H1 (cell line): ENCODE results near the gene MIA2. TPM values are rescaled to one million over a fixed set of nuclear protein-coding genes. Genes with fewer than 3 reads are reported as not detected.

ENCODE experiments used
- CTCF ChIA-PET: fragments of 300-600 bp; sonication (Branson Sonifier 250); formaldehyde crosslinking; loops from one replicate; lab custom pipeline; 2021; ENCODE audit not compliant: partially characterized antibody; lab: Charles Lee
- POLR2A ChIA-PET: fragments of 300-600 bp; sonication (Branson Sonifier 250); formaldehyde crosslinking; loops from one replicate; lab custom pipeline; 2021; ENCODE audit warnings: inconsistent platforms; ENCODE audit not compliant: partially characterized antibody; lab: Charles Lee
- DNase-seq, 2 experiments: peaks; one replicate each; pipeline versions ENCODE4 v3.0.0 to v3.0.0-alpha.2; 2010 to 2022; ENCODE audit warnings: low spot score in 2 of 2, low read depth in 1 of 2, mixed read lengths in 1 of 2
- FAIRE-seq: peaks from 2 replicates; lab custom pipeline; 2011; peaks lifted over from hg19 to GRCh38; lab: Jason Lieb, UNC
- H2AFZ ChIP-seq: 2 replicates; pipeline ENCODE4 v1.8.1; 2012; ENCODE audit warnings: low read length, inconsistent platforms
- H2AK5ac ChIP-seq: 2 replicates; pipeline ENCODE4 v1.6.1; 2013; ENCODE audit warnings: low read depth, low read length
- H2BK120ac ChIP-seq: replicated peaks from 2 replicates; pipeline ENCODE3; 2013; ENCODE audit warnings: low read depth, low read length, inconsistent platforms
- H2BK12ac ChIP-seq: 2 replicates; pipeline ENCODE4 v1.6.1; 2013; ENCODE audit warnings: low read depth, low read length
- H2BK15ac ChIP-seq: 2 replicates; pipeline ENCODE4 v1.6.1; 2013; ENCODE audit warnings: low read length
- H2BK20ac ChIP-seq: 2 replicates; pipeline ENCODE4 v1.6.1; 2013; ENCODE audit warnings: low read length
- H2BK5ac ChIP-seq: 2 replicates; pipeline ENCODE4 v1.6.1; 2013; ENCODE audit warnings: low read depth, low read length
- H3K14ac ChIP-seq: 2 replicates; pipeline ENCODE4 v1.6.1; 2013; ENCODE audit warnings: inconsistent platforms; ENCODE audit not compliant: insufficient read length
- H3K18ac ChIP-seq: 2 replicates; pipeline ENCODE4 v1.6.1; 2013; ENCODE audit warnings: low read length; ENCODE audit errors: extremely low read depth
- H3K23ac ChIP-seq: 2 replicates; pipeline ENCODE4 v1.6.1; 2013; ENCODE audit warnings: inconsistent platforms; ENCODE audit not compliant: insufficient read length
- H3K23me2 ChIP-seq: 2 replicates; pipeline ENCODE4 v1.6.1; 2013; ENCODE audit warnings: low read depth, low read length
- H3K27ac ChIP-seq: 2 replicates; pipeline ENCODE4 v1.6.1; 2011; ENCODE audit warnings: low read depth, low read length, inconsistent platforms
- H3K27me3 ChIP-seq, 4 experiments: replicated peaks in 1 of 4; 1 replicate in 1 of 4; 2 replicates in 3 of 4; pipeline versions ENCODE4 v1.6.1 to v1.8.1; 2011 to 2013; ENCODE audit warnings: low read length in 3 of 4, mild to moderate bottlenecking in 3 of 4, inconsistent platforms in 2 of 4, mixed read lengths in 2 of 4, moderate library complexity in 1 of 4; ENCODE audit not compliant: control insufficient read depth in 3 of 4, insufficient read depth in 3 of 4; ENCODE audit errors: extremely low read depth in 1 of 4
- H3K36me3 ChIP-seq, 4 experiments: 2 replicates each; pipeline versions ENCODE4 v1.6.1 to v1.8.1; 2011 to 2013; ENCODE audit warnings: mild to moderate bottlenecking in 4 of 4, low read length in 3 of 4, moderate library complexity in 2 of 4, control low read depth in 1 of 4, inconsistent platforms in 1 of 4; ENCODE audit not compliant: insufficient read depth in 4 of 4, control insufficient read depth in 2 of 4
- H3K4ac ChIP-seq: replicated peaks from 2 replicates; pipeline ENCODE3; 2013; ENCODE audit warnings: low read length, low read depth, mixed read lengths, inconsistent platforms; ENCODE audit not compliant: insufficient read length
- H3K4me1 ChIP-seq, 4 experiments: replicated peaks in 1 of 4; 1 replicate in 1 of 4; 2 replicates in 3 of 4; pipeline versions ENCODE4 v1.6.1 to v1.8.1; 2011 to 2013; ENCODE audit warnings: low read length in 3 of 4, inconsistent platforms in 2 of 4, mixed read lengths in 1 of 4; ENCODE audit not compliant: insufficient read depth in 4 of 4, control insufficient read depth in 3 of 4
- H3K4me2 ChIP-seq, 2 experiments: 2 replicates each; pipeline versions ENCODE4 v1.6.1 to v1.8.1; 2011 to 2013; ENCODE audit warnings: low read depth in 2 of 2, low read length in 2 of 2, control low read depth in 1 of 2, inconsistent platforms in 1 of 2, mild to moderate bottlenecking in 1 of 2; ENCODE audit not compliant: insufficient read depth in 1 of 2
- H3K4me3 ChIP-seq, 4 experiments: fragments of 200-600, 300-600 bp in 1 of 4; sonication (generic), shearing (Covaris generic), sonication (Bioruptor Twin) in 1 of 4; 2 replicates each; pipeline versions ENCODE4 v1.5.1 to v1.8.1; 2011 to 2016; ENCODE audit warnings: low read length in 4 of 4, low read depth in 3 of 4, control low read depth in 2 of 4, inconsistent platforms in 2 of 4, mild to moderate bottlenecking in 2 of 4, mixed read lengths in 1 of 4, moderate library complexity in 1 of 4; ENCODE audit not compliant: insufficient read depth in 2 of 4; ENCODE audit errors: extremely low read depth in 1 of 4
- H3K56ac ChIP-seq: replicated peaks from 2 replicates; pipeline ENCODE3; 2013; ENCODE audit warnings: low read depth, mild to moderate bottlenecking, mixed read lengths, low read length, inconsistent platforms; ENCODE audit not compliant: insufficient read length
- H3K79me1 ChIP-seq: 2 replicates; pipeline ENCODE4 v1.6.1; 2013; ENCODE audit warnings: low read depth, low read length, control low read depth
- H3K79me2 ChIP-seq, 2 experiments: 2 replicates each; pipeline versions ENCODE4 v1.6.1 to v1.8.1; 2012 to 2013; ENCODE audit warnings: low read length in 2 of 2, mild to moderate bottlenecking in 2 of 2, inconsistent platforms in 1 of 2; ENCODE audit not compliant: insufficient read depth in 2 of 2, control insufficient read depth in 1 of 2
- H3K9ac ChIP-seq, 4 experiments: replicated peaks in 1 of 4; 1 replicate in 1 of 4; 2 replicates in 3 of 4; pipeline versions ENCODE4 v1.6.1 to v1.8.1; 2011 to 2013; ENCODE audit warnings: low read depth in 3 of 4, low read length in 3 of 4, control low read depth in 2 of 4, mild to moderate bottlenecking in 2 of 4, moderate library complexity in 2 of 4, inconsistent platforms in 1 of 4; ENCODE audit errors: extremely low read depth in 1 of 4
- H3K9me3 ChIP-seq, 2 experiments: 2 replicates each; pipeline versions ENCODE4 v1.6.1 to v1.8.1; 2012 to 2013; ENCODE audit warnings: mild to moderate bottlenecking in 2 of 2, moderate library complexity in 2 of 2, control low read depth in 1 of 2, inconsistent platforms in 1 of 2, low read depth in 1 of 2, low read length in 1 of 2, mixed read lengths in 1 of 2; ENCODE audit not compliant: insufficient read depth in 2 of 2
- H4K20me1 ChIP-seq, 2 experiments: replicated peaks in 1 of 2; 2 replicates each; pipeline versions ENCODE3 to v1.8.1; 2011 to 2013; ENCODE audit warnings: inconsistent platforms in 2 of 2, low read length in 2 of 2, mild to moderate bottlenecking in 1 of 2; ENCODE audit not compliant: insufficient read depth in 2 of 2, control insufficient read depth in 1 of 2
- H4K5ac ChIP-seq: 2 replicates; pipeline ENCODE4 v1.6.1; 2013; ENCODE audit warnings: low read length, low read depth, mixed read lengths, inconsistent platforms; ENCODE audit not compliant: insufficient read length
- H4K8ac ChIP-seq: 2 replicates; pipeline ENCODE4 v1.8.0; 2013; ENCODE audit warnings: mild to moderate bottlenecking, moderate library complexity, low read length, inconsistent platforms; ENCODE audit not compliant: insufficient read depth; ENCODE audit errors: extremely low read depth
- H4K91ac ChIP-seq: replicated peaks from 2 replicates; pipeline ENCODE3; 2013; ENCODE audit warnings: low read length, mixed read lengths, inconsistent platforms; ENCODE audit not compliant: insufficient read length
- ATF2 ChIP-seq: IDR thresholded peaks from 2 replicates; pipeline ENCODE4 v1.6.1; 2012; ENCODE audit warnings: low read length, inconsistent platforms
- CBX8 ChIP-seq: fragments of 300-800, 300-1000 bp; sonication (generic); IDR thresholded peaks from 2 replicates; pipeline ENCODE4 v1.7.1; 2016; ENCODE audit warnings: low read depth, low read length, borderline replicate concordance
- CTBP2 ChIP-seq: IDR thresholded peaks from 2 replicates; pipeline ENCODE4 v1.7.0; 2011; ENCODE audit warnings: borderline replicate concordance, mild to moderate bottlenecking, moderate library complexity, mixed read lengths, low read length; ENCODE audit not compliant: insufficient read depth, insufficient read length
- FOSL1 ChIP-seq: IDR thresholded peaks from 2 replicates; pipeline ENCODE4 v1.6.1; 2011; ENCODE audit warnings: mild to moderate bottlenecking, low read depth, low read length, moderate library complexity; ENCODE audit not compliant: insufficient read depth
- GABPA ChIP-seq: IDR thresholded peaks from 2 replicates; pipeline ENCODE4 v1.6.1; 2011; ENCODE audit warnings: mild to moderate bottlenecking, low read length, moderate library complexity, borderline replicate concordance; ENCODE audit not compliant: insufficient read depth
- JUN ChIP-seq: IDR thresholded peaks from 2 replicates; pipeline ENCODE4 v1.6.1; 2011; ENCODE audit warnings: low read depth, mild to moderate bottlenecking, improper control_type of control experiment, low read length
- KDM4A ChIP-seq: IDR thresholded peaks from one replicate; pipeline ENCODE4 v1.7.1; 2012; ENCODE audit warnings: low read depth, mild to moderate bottlenecking, moderate library complexity, low read length, inconsistent platforms; ENCODE audit not compliant: severe bottlenecking
- POLR2AphosphoS5 ChIP-seq: IDR thresholded peaks from 2 replicates; pipeline ENCODE4 v1.6.1; 2011; ENCODE audit warnings: low read depth, low read length
- POU5F1 ChIP-seq: IDR thresholded peaks from 2 replicates; pipeline ENCODE4 v1.6.1; 2011; ENCODE audit warnings: low read depth, mild to moderate bottlenecking, low read length, moderate library complexity
- TAF7 ChIP-seq: optimal IDR thresholded peaks from 2 replicates; pipeline ENCODE3; 2011; ENCODE audit warnings: low read depth, mild to moderate bottlenecking, inconsistent platforms, low read length, moderate library complexity, borderline replicate concordance
- TEAD4 ChIP-seq: IDR thresholded peaks from 2 replicates; pipeline ENCODE4 v1.6.1; 2012; ENCODE audit warnings: low read depth, low read length, inconsistent platforms, mixed read lengths
- WGBS, 2 experiments: shearing (Covaris generic) in 1 of 2; methylation state at CpG; one replicate each; pipeline versions ENCODE4 v1.1.6 to v1.1.7; 2013 to 2015; ENCODE audit warnings: low lambda C conversion rate in 2 of 2, mixed read lengths in 2 of 2, inconsistent platforms in 1 of 2, low coverage in 1 of 2, missing lambda C conversion rate in 1 of 2; ENCODE audit not compliant: insufficient replicate concordance in 2 of 2, insufficient coverage in 1 of 2, insufficient read length in 1 of 2; ENCODE audit errors: extremely low coverage in 1 of 2, missing lambda C conversion rate in 1 of 2; 5-methylcytosine and 5-hydroxymethylcytosine counted together
- polyA plus RNA-seq, 7 experiments: library from polyadenylated mRNA; depleted of rRNA in 3 of 7; stranded (reverse) in 5 of 7; unstranded in 2 of 7; fragments of >200 nt in 5 of 7; fragments of 200-250 nt in 2 of 7; gene quantifications; 1 replicate in 5 of 7; 2 replicates in 1 of 7; 4 replicates in 1 of 7; pipeline versions ENCODE4 v1.2.1 to v1.2.3, GENCODE V29; 2011 to 2013; ENCODE audit warnings: missing spikeins in 2 of 7, mixed read lengths in 2 of 7
- total RNA-seq: library from RNA; stranded (reverse); fragmentation: NEBNext Ultra II Directional; extraction: Animal tissue kit (Norgen Biotek cat#: 25700); gene quantifications from 2 replicates; pipeline ENCODE4 v1.2.1, GENCODE V29; 2021

MIA2 gene
- total and polyA plus RNA-seq, 2 of the 8 experiments (the other 6 are each of a cell fraction or from before 2014, with no cell fraction given) = 10.1 to 15.0 TPM

GRCh38 chr14:39289523-39289922 is 55.8 kb downstream of the MIA2 start:
- no peak overlapping the region for H3K56ac ChIP-seq
- POLR2A ChIA-PET = no interaction called here
- no peaks in the 10 kb centered on the region for H4K20me1 ChIP-seq
- no peak overlapping the region for H4K8ac ChIP-seq
- H3K4ac ChIP-seq = no peak overlapping the region
- no peak overlapping the region for H2BK20ac ChIP-seq
- no peaks in the 10 kb centered on the region; the same call in 1 of the 2 replicates for H3K23me2 ChIP-seq
- peaks cover 0 to 5% (median under 1%) of the 10 kb centered on the region in 4 experiments; a peak in 3 of 8 replicates for H3K36me3 ChIP-seq
- H2AK5ac ChIP-seq = no peak overlapping the region
- DNase-seq (no peak), FAIRE-seq (no peak)
- H3K79me2 ChIP-seq = no peaks in the 10 kb centered on the region
- no peak overlapping the region for H2BK12ac ChIP-seq
- no peak overlapping the region for H4K5ac ChIP-seq
- no peak overlapping the region for H2BK15ac ChIP-seq
- peaks cover 0 to 6% of the 10 kb centered on the region in 2 experiments; a peak in 1 of 4 replicates for H3K9me3 ChIP-seq
- no peak overlapping the region for H3K4me2 ChIP-seq
- no peak overlapping the region for H2BK120ac ChIP-seq
- no peak overlapping the region for H3K9ac ChIP-seq
- H3K23ac ChIP-seq = no peak overlapping the region
- no peaks in the 10 kb centered on the region for H3K4me1 ChIP-seq
- H3K79me1 ChIP-seq = no peaks in the 10 kb centered on the region
- no peak overlapping the region for H3K18ac ChIP-seq
- no peaks in the 10 kb centered on the region for H3K27me3 ChIP-seq
- no peak overlapping the region for H2AFZ ChIP-seq
- 96% methylated on average over 1 of the region's 1 CpG; no CpG with 5 or more reads in 1 of the 2 experiments for WGBS, 2 experiments
- H3K14ac ChIP-seq = no peak overlapping the region
- H3K4me3 ChIP-seq = no peak overlapping the region
- TF ChIP-seq GABPA (no peak), JUN (no peak), FOSL1 (no peak), ATF2 (no peak), CBX8 (no peak), TAF7 (no peak), POU5F1 (no peak), KDM4A (no peak), CTBP2 (no peak), POLR2AphosphoS5 (no peak), TEAD4 (no peak)
- TF ChIP-seq, all 59 proteins: peak for 0
- CTCF ChIA-PET = no interaction called here
- Histone ChIP-seq H4K91ac (no peak overlapping the region), H2BK5ac (no peak overlapping the region), H3K27ac (no peak overlapping the region)
